H9 (cell line): ENCODE measurements around the gene BRAF. TPM values are rescaled to one million over a fixed set of nuclear protein-coding genes. Genes with fewer than 3 reads are reported as not detected.

ENCODE experiments used
- DNase-seq: peaks from one replicate; pipeline ENCODE4 v3.0.0-alpha.2; 2017
- H2AFZ ChIP-seq: one replicate; pipeline ENCODE4 v1.6.1; 2013; ENCODE audit warnings: mild to moderate bottlenecking, low read length, control low read depth, moderate library complexity
- H2AK5ac ChIP-seq: 2 replicates; pipeline ENCODE4 v1.6.1; 2013; ENCODE audit warnings: low read length, control low read depth, mixed read lengths; ENCODE audit not compliant: insufficient read length
- H2BK120ac ChIP-seq: one replicate; pipeline ENCODE4 v1.6.1; 2013; ENCODE audit warnings: low read depth, mild to moderate bottlenecking, low read length, control low read depth, inconsistent platforms; ENCODE audit not compliant: poor library complexity, severe bottlenecking
- H2BK12ac ChIP-seq: 2 replicates; pipeline ENCODE4 v1.6.1; 2013; ENCODE audit warnings: low read length, control low read depth, mixed read lengths, low read depth; ENCODE audit not compliant: insufficient read length
- H2BK15ac ChIP-seq: 2 replicates; pipeline ENCODE4 v1.6.1; 2013; ENCODE audit warnings: low read depth, low read length, control low read depth
- H2BK20ac ChIP-seq: one replicate; pipeline ENCODE4 v1.6.1; 2013; ENCODE audit warnings: low read depth, mild to moderate bottlenecking, low read length, control low read depth, inconsistent platforms; ENCODE audit not compliant: poor library complexity, severe bottlenecking
- H2BK5ac ChIP-seq: 2 replicates; pipeline ENCODE4 v1.6.1; 2013; ENCODE audit warnings: low read length, control low read depth, mixed read lengths; ENCODE audit not compliant: insufficient read length
- H3K14ac ChIP-seq: 2 replicates; pipeline ENCODE4 v1.6.1; 2013; ENCODE audit warnings: low read length, control low read depth; ENCODE audit not compliant: insufficient read depth
- H3K18ac ChIP-seq: 2 replicates; pipeline ENCODE4 v1.6.1; 2013; ENCODE audit warnings: low read depth, mild to moderate bottlenecking, mixed read lengths, low read length, control low read depth; ENCODE audit not compliant: insufficient read length
- H3K23ac ChIP-seq: 2 replicates; pipeline ENCODE4 v1.6.1; 2013; ENCODE audit warnings: low read length, control low read depth, mixed read lengths, low read depth; ENCODE audit not compliant: insufficient read length
- H3K23me2 ChIP-seq: 2 replicates; pipeline ENCODE4 v1.6.1; 2013; ENCODE audit warnings: low read depth, mild to moderate bottlenecking, mixed read lengths, low read length, control low read depth; ENCODE audit not compliant: insufficient read length, poor library complexity, severe bottlenecking
- H3K27ac ChIP-seq: 2 replicates; pipeline ENCODE4 v1.5.1; 2013; ENCODE audit warnings: low read length, control low read depth, mixed read lengths, low read depth; ENCODE audit not compliant: insufficient read length
- H3K27me3 ChIP-seq: 2 replicates; pipeline ENCODE4 v1.6.1; 2013; ENCODE audit warnings: low read length, control low read depth, inconsistent platforms; ENCODE audit not compliant: insufficient read depth
- H3K4ac ChIP-seq: 2 replicates; pipeline ENCODE4 v1.6.1; 2013; ENCODE audit warnings: low read depth, mild to moderate bottlenecking, control low read depth, inconsistent platforms, low read length, moderate library complexity
- H3K4me1 ChIP-seq: 2 replicates; pipeline ENCODE4 v1.6.1; 2013; ENCODE audit warnings: low read length, control low read depth, inconsistent platforms; ENCODE audit not compliant: insufficient read depth
- H3K4me2 ChIP-seq: 2 replicates; pipeline ENCODE4 v1.6.1; 2013; ENCODE audit warnings: low read length, control low read depth, mixed read lengths; ENCODE audit not compliant: insufficient read length, insufficient read depth
- H3K56ac ChIP-seq: 2 replicates; pipeline ENCODE4 v1.6.1; 2013; ENCODE audit warnings: low read depth, mild to moderate bottlenecking, mixed read lengths, low read length, control low read depth; ENCODE audit not compliant: insufficient read length
- H3K79me1 ChIP-seq: 2 replicates; pipeline ENCODE4 v1.6.1; 2013; ENCODE audit warnings: low read depth, mild to moderate bottlenecking, moderate library complexity, low read length, control low read depth, inconsistent platforms; ENCODE audit not compliant: insufficient read depth, poor library complexity, severe bottlenecking
- H3K79me2 ChIP-seq: 2 replicates; pipeline ENCODE4 v1.6.1; 2013; ENCODE audit warnings: low read length, control low read depth, inconsistent platforms; ENCODE audit not compliant: insufficient read depth
- H3K9ac ChIP-seq: 2 replicates; pipeline ENCODE4 v1.6.1; 2013; ENCODE audit warnings: low read length, control low read depth, mixed read lengths; ENCODE audit not compliant: insufficient read length; ENCODE audit errors: extremely low read depth
- H3K9me3 ChIP-seq: one replicate; pipeline ENCODE4 v1.6.1; 2013; ENCODE audit warnings: low read depth, low read length, inconsistent platforms; ENCODE audit not compliant: control insufficient read depth
- H3T11ph ChIP-seq: one replicate; pipeline ENCODE4 v1.6.1; 2013; ENCODE audit warnings: mild to moderate bottlenecking, low read length, control low read depth, inconsistent platforms
- H4K20me1 ChIP-seq: one replicate; pipeline ENCODE4 v1.6.1; 2013; ENCODE audit not compliant: control insufficient read depth, insufficient read length, insufficient read depth
- H4K5ac ChIP-seq: 2 replicates; pipeline ENCODE4 v1.6.1; 2013; ENCODE audit warnings: low read depth, mild to moderate bottlenecking, mixed read lengths, low read length, control low read depth; ENCODE audit not compliant: insufficient read length
- H4K8ac ChIP-seq: replicated peaks from 2 replicates; pipeline ENCODE4 v1.6.1; 2013; ENCODE audit warnings: low read length, control low read depth, mixed read lengths, low read depth; ENCODE audit not compliant: insufficient read length
- H4K91ac ChIP-seq: 2 replicates; pipeline ENCODE4 v1.6.1; 2013; ENCODE audit warnings: low read depth, mild to moderate bottlenecking, moderate library complexity, mixed read lengths, low read length, control low read depth; ENCODE audit not compliant: insufficient read length
- H3K27ac Mint-ChIP-seq, 3 experiments: 2 replicates in 2 of 3; 3 replicates in 1 of 3; pipeline ENCODE4 v1.8.0; 2020 to 2021; ENCODE audit warnings: mixed read lengths in 3 of 3, mild to moderate bottlenecking in 1 of 3, moderate library complexity in 1 of 3
- H3K27me3 Mint-ChIP-seq: 2 replicates; pipeline ENCODE4 v1.8.0; 2021; ENCODE audit warnings: low read depth, mild to moderate bottlenecking, moderate library complexity, mixed read lengths
- H3K36me3 Mint-ChIP-seq, 3 experiments: 2 replicates in 2 of 3; 3 replicates in 1 of 3; pipeline ENCODE4 v1.8.0; 2020 to 2021; ENCODE audit warnings: low read depth in 3 of 3, mixed read lengths in 3 of 3; ENCODE audit not compliant: insufficient read depth in 1 of 3
- H3K4me1 Mint-ChIP-seq, 2 experiments: 2 replicates each; pipeline ENCODE4 v1.8.0; 2020; ENCODE audit warnings: mixed read lengths in 2 of 2
- H3K4me3 Mint-ChIP-seq, 2 experiments: 2 replicates in 1 of 2; 3 replicates in 1 of 2; pipeline ENCODE4 v1.8.0; 2020 to 2021; ENCODE audit warnings: mild to moderate bottlenecking in 2 of 2, mixed read lengths in 2 of 2, moderate library complexity in 1 of 2
- H3K9me3 Mint-ChIP-seq, 2 experiments: 2 replicates in 1 of 2; 3 replicates in 1 of 2; pipeline ENCODE4 v1.8.0; 2020; ENCODE audit warnings: mild to moderate bottlenecking in 2 of 2, mixed read lengths in 2 of 2, moderate library complexity in 1 of 2
- CTCF ChIP-seq: fragments of 200-600 bp; sonication (generic); conservative IDR thresholded peaks from 3 replicates; pipeline ENCODE4 v1.8.0; 2021; ENCODE audit warnings: antibody characterized with exemption, mild to moderate bottlenecking
- WGBS: extraction: QIAGEN DNeasy Blood & Tissue Kit; methylation state at CpG from one replicate; pipeline ENCODE4 v1.1.7; 2013; ENCODE audit warnings: missing lambda C conversion rate, low lambda C conversion rate, mixed read lengths; ENCODE audit not compliant: insufficient read length; ENCODE audit errors: extremely low coverage; 5-methylcytosine and 5-hydroxymethylcytosine counted together
- total RNA-seq: library from RNA; stranded (reverse); gene quantifications from 2 replicates; pipeline ENCODE4 v1.2.1, GENCODE V29; 2021

Gene BRAF
- total RNA-seq, 1 experiment from 2014 or later, result 32.9 TPM

GRCh38 chr7:140773104-140773503 is 151.6 kb downstream of the BRAF start:
- no peaks in the 10 kb centered on the region for H3K79me1 ChIP-seq
- WGBS, result no CpG with 5 or more reads among the region's 3 CpGs
- no peaks in the 10 kb centered on the region for H3K4me1 ChIP-seq
- H2BK5ac ChIP-seq, result no peak overlapping the region
- H4K20me1 ChIP-seq, result no peaks in the 10 kb centered on the region
- H3K18ac ChIP-seq, result no peak overlapping the region
- H3K23ac ChIP-seq, result no peak overlapping the region
- no peak overlapping the region for H3T11ph ChIP-seq
- H3K27ac ChIP-seq, result no peak overlapping the region
- H4K91ac ChIP-seq, result no peak overlapping the region
- H4K8ac ChIP-seq, result no peak overlapping the region
- Mint-ChIP-seq H3K4me1 (no peaks in the 10 kb centered on the region), H3K27me3 (no peaks in the 10 kb centered on the region), H3K9me3 (no peaks in the 10 kb centered on the region), H3K27ac (peak overlapping the region in 1 of 3 experiments; percentile 77; a peak in 1 of 7 replicates), H3K4me3 (no peak overlapping the region), H3K36me3 (peaks cover 4 to 24% (median 16%) of the 10 kb centered on the region in 3 experiments; a peak in 4 of 7 replicates)
- no peak overlapping the region for H2BK20ac ChIP-seq
- no peak for DNase-seq
- no peak overlapping the region for H3K9ac ChIP-seq
- no peak overlapping the region for H2BK120ac ChIP-seq
- no peak overlapping the region for H4K5ac ChIP-seq
- H2BK12ac ChIP-seq, result no peak overlapping the region
- no peak overlapping the region for H2AK5ac ChIP-seq
- H3K79me2 ChIP-seq, result no peaks in the 10 kb centered on the region
- H2AFZ ChIP-seq, result no peak overlapping the region
- H3K27me3 ChIP-seq, result no peaks in the 10 kb centered on the region
- no peak overlapping the region for H3K4me2 ChIP-seq
- H3K23me2 ChIP-seq, result no peaks in the 10 kb centered on the region
- no peak overlapping the region for H3K14ac ChIP-seq
- no peak overlapping the region for H2BK15ac ChIP-seq
- no peaks in the 10 kb centered on the region for H3K9me3 ChIP-seq
- no peak overlapping the region for H3K56ac ChIP-seq
- no peak overlapping the region for H3K4ac ChIP-seq
- TF ChIP-seq CTCF, result no peak
